GM12874 (cell line): ENCODE data around the gene KRTAP19-3.

Experiments used
- TF ChIP-seq, protein P1 (sequence below): IDR thresholded peaks from 2 replicates; pipeline ENCODE4 v1.5.1; 2011; ENCODE audit warnings: low read depth, mild to moderate bottlenecking, control low read depth, low read length, moderate library complexity; ENCODE audit not compliant: insufficient read depth

The KRTAP19-3 gene

GRCh38 chr21:30448514-30448913, 43.3 kb downstream of the KRTAP19-3 start:
- TF ChIP-seq, protein P1, sequence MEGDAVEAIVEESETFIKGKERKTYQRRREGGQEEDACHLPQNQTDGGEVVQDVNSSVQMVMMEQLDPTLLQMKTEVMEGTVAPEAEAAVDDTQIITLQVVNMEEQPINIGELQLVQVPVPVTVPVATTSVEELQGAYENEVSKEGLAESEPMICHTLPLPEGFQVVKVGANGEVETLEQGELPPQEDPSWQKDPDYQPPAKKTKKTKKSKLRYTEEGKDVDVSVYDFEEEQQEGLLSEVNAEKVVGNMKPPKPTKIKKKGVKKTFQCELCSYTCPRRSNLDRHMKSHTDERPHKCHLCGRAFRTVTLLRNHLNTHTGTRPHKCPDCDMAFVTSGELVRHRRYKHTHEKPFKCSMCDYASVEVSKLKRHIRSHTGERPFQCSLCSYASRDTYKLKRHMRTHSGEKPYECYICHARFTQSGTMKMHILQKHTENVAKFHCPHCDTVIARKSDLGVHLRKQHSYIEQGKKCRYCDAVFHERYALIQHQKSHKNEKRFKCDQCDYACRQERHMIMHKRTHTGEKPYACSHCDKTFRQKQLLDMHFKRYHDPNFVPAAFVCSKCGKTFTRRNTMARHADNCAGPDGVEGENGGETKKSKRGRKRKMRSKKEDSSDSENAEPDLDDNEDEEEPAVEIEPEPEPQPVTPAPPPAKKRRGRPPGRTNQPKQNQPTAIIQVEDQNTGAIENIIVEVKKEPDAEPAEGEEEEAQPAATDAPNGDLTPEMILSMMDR = no peak

DNA sequence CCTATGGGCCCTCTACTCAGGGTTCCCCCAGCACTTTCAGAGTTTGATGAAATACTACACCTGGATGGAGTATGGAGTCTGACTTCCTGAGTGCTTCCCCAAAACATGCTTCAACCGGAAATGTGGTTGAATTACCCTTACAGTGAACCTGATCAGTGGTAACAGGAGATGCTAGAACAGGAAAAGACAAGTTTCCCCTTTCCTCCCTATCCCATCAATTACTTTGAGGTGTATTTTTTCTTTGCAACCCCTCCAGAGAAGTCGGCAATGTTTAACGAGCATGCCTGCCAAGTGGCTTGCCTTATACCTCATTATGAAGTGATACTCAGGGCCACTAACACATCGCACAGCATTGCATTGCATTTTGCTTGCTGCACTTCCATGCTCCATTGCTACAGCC, 44.8 kb downstream of the KRTAP19-3 start:
- TF ChIP-seq, protein P1 = no peak

DNA sequence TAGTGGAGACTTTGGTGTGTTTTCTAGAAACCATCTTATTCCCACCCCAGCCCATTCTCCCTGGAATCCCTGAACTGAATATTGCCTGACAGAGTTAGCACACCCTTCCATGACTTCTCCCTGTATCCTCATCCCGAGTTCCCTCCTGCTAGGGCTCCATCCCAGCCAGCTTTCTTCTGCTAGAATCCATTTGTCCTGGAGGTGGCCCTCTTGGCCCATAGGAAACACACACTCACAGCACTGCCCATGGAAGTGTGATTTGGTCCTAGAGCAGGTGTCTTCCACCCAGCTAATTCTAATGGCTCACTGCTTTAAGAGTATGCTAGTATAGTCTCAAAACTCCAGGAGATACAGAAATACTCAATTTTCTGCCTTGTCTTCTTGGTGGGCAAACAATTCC, 47.6 kb downstream of the KRTAP19-3 start:
- TF ChIP-seq, protein P1 = no peak

GRCh38 chr21:30443226-30443625, 48.6 kb downstream of the KRTAP19-3 start:
- TF ChIP-seq, protein P1 = no peak
